H1 (cell line): Measurements from ENCODE around the gene CNTD1. TPM values are rescaled to one million over a fixed set of nuclear protein-coding genes. Genes with fewer than 3 reads are reported as not detected.

ENCODE experiments used
- ATF2 ChIP-seq: IDR thresholded peaks from 2 replicates; pipeline ENCODE4 v1.6.1; 2012; ENCODE audit warnings: low read length, inconsistent platforms
- BACH1 ChIP-seq: IDR thresholded peaks from 2 replicates; pipeline ENCODE4 v1.6.1; 2012; ENCODE audit warnings: low read length, improper control_type of control experiment
- CEBPB ChIP-seq: IDR thresholded peaks from 2 replicates; pipeline ENCODE4 v1.6.1; 2012; ENCODE audit warnings: low read depth, low read length
- GABPA ChIP-seq: IDR thresholded peaks from 2 replicates; pipeline ENCODE4 v1.6.1; 2011; ENCODE audit warnings: mild to moderate bottlenecking, low read length, moderate library complexity, borderline replicate concordance; ENCODE audit not compliant: insufficient read depth
- HDAC2 ChIP-seq, 2 experiments: fragments of 300-600 bp in 1 of 2; sonication (generic) in 1 of 2; IDR thresholded peaks; 2 replicates each; pipeline ENCODE4 v1.6.1; 2011 to 2012; ENCODE audit warnings: low read depth in 2 of 2, low read length in 2 of 2, mild to moderate bottlenecking in 2 of 2, moderate library complexity in 2 of 2, borderline replicate concordance in 1 of 2, inconsistent platforms in 1 of 2
- JUND ChIP-seq: IDR thresholded peaks from 2 replicates; pipeline ENCODE4 v1.6.1; 2011; ENCODE audit warnings: mild to moderate bottlenecking, improper control_type of control experiment, low read length
- KDM4A ChIP-seq: IDR thresholded peaks from one replicate; pipeline ENCODE4 v1.7.1; 2012; ENCODE audit warnings: low read depth, mild to moderate bottlenecking, moderate library complexity, low read length, inconsistent platforms; ENCODE audit not compliant: severe bottlenecking
- NANOG ChIP-seq: IDR thresholded peaks from 2 replicates; pipeline ENCODE4 v1.6.1; 2011; ENCODE audit warnings: low read length, low read depth, mild to moderate bottlenecking, inconsistent platforms; ENCODE audit not compliant: insufficient read depth, poor library complexity, severe bottlenecking
- PHF8 ChIP-seq: fragments of 200-600 bp; sonication (generic); conservative IDR thresholded peaks from 2 replicates; pipeline ENCODE4 v1.7.1; 2012; ENCODE audit warnings: low read depth, mild to moderate bottlenecking, inconsistent platforms, low read length, moderate library complexity
- RAD21 ChIP-seq, 2 experiments: IDR thresholded peaks in 1 of 2; conservative IDR thresholded peaks in 1 of 2; 2 replicates each; pipeline ENCODE4 v1.6.1; 2011; ENCODE audit warnings: low read depth in 2 of 2, low read length in 2 of 2, improper control_type of control experiment in 1 of 2, inconsistent platforms in 1 of 2, mild to moderate bottlenecking in 1 of 2, moderate library complexity in 1 of 2
- RFX5 ChIP-seq: IDR thresholded peaks from 2 replicates; pipeline ENCODE4 v1.6.1; 2011; ENCODE audit warnings: low read depth, low read length, improper control_type of control experiment, borderline replicate concordance
- RNF2 ChIP-seq: fragments of 200-900, 300-1000 bp; sonication (generic); IDR thresholded peaks from 2 replicates; pipeline ENCODE4 v1.7.1; 2016; ENCODE audit warnings: borderline replicate concordance, low read depth, mild to moderate bottlenecking, antibody characterized with exemption, low read length; ENCODE audit not compliant: poor library complexity, severe bottlenecking; ENCODE audit errors: missing control alignments
- RXRA ChIP-seq: IDR thresholded peaks from 2 replicates; pipeline ENCODE4 v1.6.1; 2011; ENCODE audit warnings: low read depth, mild to moderate bottlenecking, low read length, moderate library complexity; ENCODE audit not compliant: insufficient read depth
- SP2 ChIP-seq: IDR thresholded peaks from 2 replicates; pipeline ENCODE4 v1.6.1; 2012; ENCODE audit warnings: mild to moderate bottlenecking, low read length, inconsistent platforms
- SP4 ChIP-seq: IDR thresholded peaks from 2 replicates; pipeline ENCODE4 v1.6.1; 2012; ENCODE audit warnings: low read length, inconsistent platforms
- SRF ChIP-seq: IDR thresholded peaks from 2 replicates; pipeline ENCODE4 v1.6.1; 2011; ENCODE audit warnings: mild to moderate bottlenecking, low read depth, low read length, moderate library complexity
- TAF1 ChIP-seq: IDR thresholded peaks from 2 replicates; pipeline ENCODE4 v1.6.1; 2011; ENCODE audit warnings: mild to moderate bottlenecking, low read depth, low read length
- TBP ChIP-seq: IDR thresholded peaks from 2 replicates; pipeline ENCODE4 v1.6.1; 2011; ENCODE audit warnings: low read depth, low read length, improper control_type of control experiment
- TCF12 ChIP-seq: IDR thresholded peaks from 2 replicates; pipeline ENCODE4 v1.6.1; 2011; ENCODE audit warnings: low read depth, mild to moderate bottlenecking, low read length
- TEAD4 ChIP-seq: IDR thresholded peaks from 2 replicates; pipeline ENCODE4 v1.6.1; 2012; ENCODE audit warnings: low read depth, low read length, inconsistent platforms, mixed read lengths
- USF2 ChIP-seq: IDR thresholded peaks from 2 replicates; pipeline ENCODE4 v1.6.1; 2011; ENCODE audit warnings: low read length, improper control_type of control experiment
- polyA plus RNA-seq, 7 experiments: library from polyadenylated mRNA; depleted of rRNA in 3 of 7; stranded (reverse) in 5 of 7; unstranded in 2 of 7; fragments of >200 nt in 5 of 7; fragments of 200-250 nt in 2 of 7; gene quantifications; 1 replicate in 5 of 7; 2 replicates in 1 of 7; 4 replicates in 1 of 7; pipeline versions ENCODE4 v1.2.1 to v1.2.3, GENCODE V29; 2011 to 2013; ENCODE audit warnings: missing spikeins in 2 of 7, mixed read lengths in 2 of 7
- total RNA-seq: library from RNA; stranded (reverse); fragmentation: NEBNext Ultra II Directional; extraction: Animal tissue kit (Norgen Biotek cat#: 25700); gene quantifications from 2 replicates; pipeline ENCODE4 v1.2.1, GENCODE V29; 2021

The CNTD1 gene
- total and polyA plus RNA-seq, 2 of the 8 experiments (the other 6 are each of a cell fraction or from before 2014, with no cell fraction given): not detected

- TF ChIP-seq ATF2: peak; percentile 62; the same call in 1 of the 2 replicates
- TF ChIP-seq RFX5: no peak
- TF ChIP-seq KDM4A: peak; percentile 81
- TF ChIP-seq USF2: no peak
- peak; percentile 97 for TF ChIP-seq PHF8
- no peak for TF ChIP-seq NANOG
- no peak for TF ChIP-seq RNF2
- peak; percentile 95 for TF ChIP-seq TBP
- TF ChIP-seq TCF12: no peak
- no peak for TF ChIP-seq TEAD4
- 0 out of 2 replicates have a peak, but pooled peaks have one; percentile 22 for TF ChIP-seq SP4
- peak; percentile 56; the same call in 1 of the 2 replicates for TF ChIP-seq SRF
- no peak for TF ChIP-seq RXRA
- TF ChIP-seq TAF1: peak; percentile 100
- no peak for TF ChIP-seq JUND
- peak; percentile 100 for TF ChIP-seq GABPA
- no peak for TF ChIP-seq BACH1
- TF ChIP-seq RAD21 (IDR thresholded peaks at IDR 0.05 in 1 of 2, conservative IDR thresholded peaks at IDR 0.05 in 1 of 2; ENCODE audit: low read depth in 2 of 2, low read length in 2 of 2): peak in 1 of 2 experiments; percentile 21; a peak in 1 of 4 replicates
- no peak for TF ChIP-seq CEBPB
- TF ChIP-seq HDAC2 (IDR thresholded peaks at IDR 0.05; ENCODE audit: borderline replicate concordance in 1 of 2, low read depth in 2 of 2, low read length in 2 of 2): no peak
- TF ChIP-seq SP2: no peak
Measured at GRCh38 chr17:42773290-42774035, 25.2 kb upstream of the CNTD1 start, which contains the start of gene VPS25 (continued).
